Mesothelial cell of epicardium (in vitro differentiated cells): Measurements from ENCODE around the gene AUH. TPM values are rescaled to one million over a fixed set of nuclear protein-coding genes. Genes with fewer than 3 reads are reported as not detected.

Experiments used
- DNase-seq, 2 experiments: peaks; one replicate each; pipeline ENCODE4 v3.0.0; 2021; ENCODE audit warnings: low spot score in 2 of 2; ENCODE audit not compliant: unreplicated experiment in 2 of 2
- H3K27ac Mint-ChIP-seq: 2 replicates; pipeline ENCODE4 v1.8.0; 2021; ENCODE audit warnings: mixed read lengths
- H3K27me3 Mint-ChIP-seq: 2 replicates; pipeline ENCODE4 v1.8.0; 2021; ENCODE audit warnings: low read depth, mixed read lengths
- H3K36me3 Mint-ChIP-seq: 2 replicates; pipeline ENCODE4 v1.8.0; 2021; ENCODE audit warnings: mixed read lengths
- H3K4me1 Mint-ChIP-seq: 2 replicates; pipeline ENCODE4 v1.8.0; 2021; ENCODE audit warnings: mixed read lengths
- H3K4me3 Mint-ChIP-seq: 2 replicates; pipeline ENCODE4 v1.8.0; 2021; ENCODE audit warnings: mild to moderate bottlenecking, moderate library complexity, mixed read lengths
- H3K9me3 Mint-ChIP-seq: 2 replicates; pipeline ENCODE4 v1.8.0; 2021; ENCODE audit warnings: mixed read lengths
- CTCF ChIP-seq: fragments of 200-600 bp; sonication (generic); IDR thresholded peaks from one replicate; pipeline ENCODE4 v1.5.0; 2021; ENCODE audit warnings: antibody characterized with exemption; ENCODE audit not compliant: unreplicated experiment
- total RNA-seq: library from RNA; stranded (reverse); gene quantifications from 3 replicates; pipeline ENCODE4 v1.2.1, GENCODE V29; 2021

AUH gene
- total RNA-seq, 1 donor from 2014 or later: 24.8 TPM

GRCh38 chr9:91342575-91342974, 19.1 kb downstream of the AUH start:
- no peak for DNase-seq
- no peak overlapping the region for H3K27ac Mint-ChIP-seq
- no peaks in the 10 kb centered on the region for H3K4me1 Mint-ChIP-seq
- H3K4me3 Mint-ChIP-seq: no peak overlapping the region
- TF ChIP-seq CTCF: no peak
- peaks cover 43% of the 10 kb centered on the region for H3K36me3 Mint-ChIP-seq
- H3K9me3 Mint-ChIP-seq: peaks cover 6% of the 10 kb centered on the region
- no peaks in the 10 kb centered on the region for H3K27me3 Mint-ChIP-seq

- peaks cover 46% of the 10 kb centered on the region for H3K36me3 Mint-ChIP-seq
- no peak overlapping the region for H3K4me3 Mint-ChIP-seq
- H3K4me1 Mint-ChIP-seq: no peaks in the 10 kb centered on the region
- DNase-seq: no peak
- peaks cover 6% of the 10 kb centered on the region for H3K9me3 Mint-ChIP-seq
- no peak for TF ChIP-seq CTCF
- no peaks in the 10 kb centered on the region for H3K27me3 Mint-ChIP-seq
- no peak overlapping the region for H3K27ac Mint-ChIP-seq
These were observed 20.0 kb downstream of the AUH start for GRCh38 chr9:91341749-91342148.

GRCh38 chr9:91341258-91341746, 20.4 kb downstream of the AUH start:
- Mint-ChIP-seq H3K27me3 (no peaks in the 10 kb centered on the region), H3K4me1 (no peaks in the 10 kb centered on the region), H3K9me3 (peaks cover 6% of the 10 kb centered on the region), H3K27ac (no peak overlapping the region), H3K36me3 (peaks cover 46% of the 10 kb centered on the region), H3K4me3 (no peak overlapping the region)
- no peak for DNase-seq
- no peak for TF ChIP-seq CTCF

- no peaks in the 10 kb centered on the region for H3K4me1 Mint-ChIP-seq
- DNase-seq: no peak
- H3K27me3 Mint-ChIP-seq: no peaks in the 10 kb centered on the region
- H3K27ac Mint-ChIP-seq: no peak overlapping the region
- H3K4me3 Mint-ChIP-seq: no peak overlapping the region
- no peak for TF ChIP-seq CTCF
- H3K36me3 Mint-ChIP-seq: peaks cover 46% of the 10 kb centered on the region
- peaks cover 6% of the 10 kb centered on the region for H3K9me3 Mint-ChIP-seq
These were observed 21.2 kb downstream of the AUH start for GRCh38 chr9:91340395-91340967.

GRCh38 chr9:91338681-91339080, 23.0 kb downstream of the AUH start:
- Mint-ChIP-seq H3K4me3 (no peak overlapping the region), H3K27ac (no peak overlapping the region), H3K36me3 (peaks cover 43% of the 10 kb centered on the region), H3K4me1 (peaks cover 2% of the 10 kb centered on the region), H3K27me3 (no peaks in the 10 kb centered on the region), H3K9me3 (peaks cover 6% of the 10 kb centered on the region)
- DNase-seq: no peak
- TF ChIP-seq CTCF: no peak

GRCh38 chr9:91336786-91337185, 24.9 kb downstream of the AUH start:
- DNase-seq: no peak
- Mint-ChIP-seq H3K9me3 (peaks cover 8% of the 10 kb centered on the region), H3K36me3 (peaks cover 39% of the 10 kb centered on the region), H3K27ac (no peak overlapping the region), H3K27me3 (no peaks in the 10 kb centered on the region), H3K4me1 (peaks cover 2% of the 10 kb centered on the region), H3K4me3 (no peak overlapping the region)
- TF ChIP-seq CTCF: no peak
